H9 (cell line): ENCODE measurements around the gene TMEM178B. TPM values are rescaled to one million over a fixed set of nuclear protein-coding genes. Genes with fewer than 3 reads are reported as not detected.

Experiments used
- DNase-seq: peaks from one replicate; pipeline ENCODE4 v3.0.0-alpha.2; 2017
- H2AFZ ChIP-seq: one replicate; pipeline ENCODE4 v1.6.1; 2013; ENCODE audit warnings: mild to moderate bottlenecking, low read length, control low read depth, moderate library complexity
- H2AK5ac ChIP-seq: 2 replicates; pipeline ENCODE4 v1.6.1; 2013; ENCODE audit warnings: low read length, control low read depth, mixed read lengths; ENCODE audit not compliant: insufficient read length
- H2BK120ac ChIP-seq: one replicate; pipeline ENCODE4 v1.6.1; 2013; ENCODE audit warnings: low read depth, mild to moderate bottlenecking, low read length, control low read depth, inconsistent platforms; ENCODE audit not compliant: poor library complexity, severe bottlenecking
- H2BK12ac ChIP-seq: 2 replicates; pipeline ENCODE4 v1.6.1; 2013; ENCODE audit warnings: low read length, control low read depth, mixed read lengths, low read depth; ENCODE audit not compliant: insufficient read length
- H2BK15ac ChIP-seq: 2 replicates; pipeline ENCODE4 v1.6.1; 2013; ENCODE audit warnings: low read depth, low read length, control low read depth
- H2BK20ac ChIP-seq: one replicate; pipeline ENCODE4 v1.6.1; 2013; ENCODE audit warnings: low read depth, mild to moderate bottlenecking, low read length, control low read depth, inconsistent platforms; ENCODE audit not compliant: poor library complexity, severe bottlenecking
- H2BK5ac ChIP-seq: 2 replicates; pipeline ENCODE4 v1.6.1; 2013; ENCODE audit warnings: low read length, control low read depth, mixed read lengths; ENCODE audit not compliant: insufficient read length
- H3K14ac ChIP-seq: 2 replicates; pipeline ENCODE4 v1.6.1; 2013; ENCODE audit warnings: low read length, control low read depth; ENCODE audit not compliant: insufficient read depth
- H3K18ac ChIP-seq: 2 replicates; pipeline ENCODE4 v1.6.1; 2013; ENCODE audit warnings: low read depth, mild to moderate bottlenecking, mixed read lengths, low read length, control low read depth; ENCODE audit not compliant: insufficient read length
- H3K23ac ChIP-seq: 2 replicates; pipeline ENCODE4 v1.6.1; 2013; ENCODE audit warnings: low read length, control low read depth, mixed read lengths, low read depth; ENCODE audit not compliant: insufficient read length
- H3K23me2 ChIP-seq: 2 replicates; pipeline ENCODE4 v1.6.1; 2013; ENCODE audit warnings: low read depth, mild to moderate bottlenecking, mixed read lengths, low read length, control low read depth; ENCODE audit not compliant: insufficient read length, poor library complexity, severe bottlenecking
- H3K27ac ChIP-seq: 2 replicates; pipeline ENCODE4 v1.5.1; 2013; ENCODE audit warnings: low read length, control low read depth, mixed read lengths, low read depth; ENCODE audit not compliant: insufficient read length
- H3K27me3 ChIP-seq: 2 replicates; pipeline ENCODE4 v1.6.1; 2013; ENCODE audit warnings: low read length, control low read depth, inconsistent platforms; ENCODE audit not compliant: insufficient read depth
- H3K4ac ChIP-seq: 2 replicates; pipeline ENCODE4 v1.6.1; 2013; ENCODE audit warnings: low read depth, mild to moderate bottlenecking, control low read depth, inconsistent platforms, low read length, moderate library complexity
- H3K4me1 ChIP-seq: 2 replicates; pipeline ENCODE4 v1.6.1; 2013; ENCODE audit warnings: low read length, control low read depth, inconsistent platforms; ENCODE audit not compliant: insufficient read depth
- H3K4me2 ChIP-seq: 2 replicates; pipeline ENCODE4 v1.6.1; 2013; ENCODE audit warnings: low read length, control low read depth, mixed read lengths; ENCODE audit not compliant: insufficient read length, insufficient read depth
- H3K56ac ChIP-seq: 2 replicates; pipeline ENCODE4 v1.6.1; 2013; ENCODE audit warnings: low read depth, mild to moderate bottlenecking, mixed read lengths, low read length, control low read depth; ENCODE audit not compliant: insufficient read length
- H3K79me1 ChIP-seq: 2 replicates; pipeline ENCODE4 v1.6.1; 2013; ENCODE audit warnings: low read depth, mild to moderate bottlenecking, moderate library complexity, low read length, control low read depth, inconsistent platforms; ENCODE audit not compliant: insufficient read depth, poor library complexity, severe bottlenecking
- H3K79me2 ChIP-seq: 2 replicates; pipeline ENCODE4 v1.6.1; 2013; ENCODE audit warnings: low read length, control low read depth, inconsistent platforms; ENCODE audit not compliant: insufficient read depth
- H3K9ac ChIP-seq: 2 replicates; pipeline ENCODE4 v1.6.1; 2013; ENCODE audit warnings: low read length, control low read depth, mixed read lengths; ENCODE audit not compliant: insufficient read length; ENCODE audit errors: extremely low read depth
- H3K9me3 ChIP-seq: one replicate; pipeline ENCODE4 v1.6.1; 2013; ENCODE audit warnings: low read depth, low read length, inconsistent platforms; ENCODE audit not compliant: control insufficient read depth
- H3T11ph ChIP-seq: one replicate; pipeline ENCODE4 v1.6.1; 2013; ENCODE audit warnings: mild to moderate bottlenecking, low read length, control low read depth, inconsistent platforms
- H4K20me1 ChIP-seq: one replicate; pipeline ENCODE4 v1.6.1; 2013; ENCODE audit not compliant: control insufficient read depth, insufficient read length, insufficient read depth
- H4K5ac ChIP-seq: 2 replicates; pipeline ENCODE4 v1.6.1; 2013; ENCODE audit warnings: low read depth, mild to moderate bottlenecking, mixed read lengths, low read length, control low read depth; ENCODE audit not compliant: insufficient read length
- H4K8ac ChIP-seq: replicated peaks from 2 replicates; pipeline ENCODE4 v1.6.1; 2013; ENCODE audit warnings: low read length, control low read depth, mixed read lengths, low read depth; ENCODE audit not compliant: insufficient read length
- H4K91ac ChIP-seq: 2 replicates; pipeline ENCODE4 v1.6.1; 2013; ENCODE audit warnings: low read depth, mild to moderate bottlenecking, moderate library complexity, mixed read lengths, low read length, control low read depth; ENCODE audit not compliant: insufficient read length
- H3K27ac Mint-ChIP-seq, 3 experiments: 2 replicates in 2 of 3; 3 replicates in 1 of 3; pipeline ENCODE4 v1.8.0; 2020 to 2021; ENCODE audit warnings: mixed read lengths in 3 of 3, mild to moderate bottlenecking in 1 of 3, moderate library complexity in 1 of 3
- H3K27me3 Mint-ChIP-seq: 2 replicates; pipeline ENCODE4 v1.8.0; 2021; ENCODE audit warnings: low read depth, mild to moderate bottlenecking, moderate library complexity, mixed read lengths
- H3K36me3 Mint-ChIP-seq, 3 experiments: 2 replicates in 2 of 3; 3 replicates in 1 of 3; pipeline ENCODE4 v1.8.0; 2020 to 2021; ENCODE audit warnings: low read depth in 3 of 3, mixed read lengths in 3 of 3; ENCODE audit not compliant: insufficient read depth in 1 of 3
- H3K4me1 Mint-ChIP-seq, 2 experiments: 2 replicates each; pipeline ENCODE4 v1.8.0; 2020; ENCODE audit warnings: mixed read lengths in 2 of 2
- H3K4me3 Mint-ChIP-seq, 2 experiments: 2 replicates in 1 of 2; 3 replicates in 1 of 2; pipeline ENCODE4 v1.8.0; 2020 to 2021; ENCODE audit warnings: mild to moderate bottlenecking in 2 of 2, mixed read lengths in 2 of 2, moderate library complexity in 1 of 2
- H3K9me3 Mint-ChIP-seq, 2 experiments: 2 replicates in 1 of 2; 3 replicates in 1 of 2; pipeline ENCODE4 v1.8.0; 2020; ENCODE audit warnings: mild to moderate bottlenecking in 2 of 2, mixed read lengths in 2 of 2, moderate library complexity in 1 of 2
- CTCF ChIP-seq: fragments of 200-600 bp; sonication (generic); conservative IDR thresholded peaks from 3 replicates; pipeline ENCODE4 v1.8.0; 2021; ENCODE audit warnings: antibody characterized with exemption, mild to moderate bottlenecking
- WGBS: extraction: QIAGEN DNeasy Blood & Tissue Kit; methylation state at CpG from one replicate; pipeline ENCODE4 v1.1.7; 2013; ENCODE audit warnings: missing lambda C conversion rate, low lambda C conversion rate, mixed read lengths; ENCODE audit not compliant: insufficient read length; ENCODE audit errors: extremely low coverage; 5-methylcytosine and 5-hydroxymethylcytosine counted together
- total RNA-seq: library from RNA; stranded (reverse); gene quantifications from 2 replicates; pipeline ENCODE4 v1.2.1, GENCODE V29; 2021

The TMEM178B gene
- total RNA-seq, 1 experiment from 2014 or later: 11.3 TPM

DNA sequence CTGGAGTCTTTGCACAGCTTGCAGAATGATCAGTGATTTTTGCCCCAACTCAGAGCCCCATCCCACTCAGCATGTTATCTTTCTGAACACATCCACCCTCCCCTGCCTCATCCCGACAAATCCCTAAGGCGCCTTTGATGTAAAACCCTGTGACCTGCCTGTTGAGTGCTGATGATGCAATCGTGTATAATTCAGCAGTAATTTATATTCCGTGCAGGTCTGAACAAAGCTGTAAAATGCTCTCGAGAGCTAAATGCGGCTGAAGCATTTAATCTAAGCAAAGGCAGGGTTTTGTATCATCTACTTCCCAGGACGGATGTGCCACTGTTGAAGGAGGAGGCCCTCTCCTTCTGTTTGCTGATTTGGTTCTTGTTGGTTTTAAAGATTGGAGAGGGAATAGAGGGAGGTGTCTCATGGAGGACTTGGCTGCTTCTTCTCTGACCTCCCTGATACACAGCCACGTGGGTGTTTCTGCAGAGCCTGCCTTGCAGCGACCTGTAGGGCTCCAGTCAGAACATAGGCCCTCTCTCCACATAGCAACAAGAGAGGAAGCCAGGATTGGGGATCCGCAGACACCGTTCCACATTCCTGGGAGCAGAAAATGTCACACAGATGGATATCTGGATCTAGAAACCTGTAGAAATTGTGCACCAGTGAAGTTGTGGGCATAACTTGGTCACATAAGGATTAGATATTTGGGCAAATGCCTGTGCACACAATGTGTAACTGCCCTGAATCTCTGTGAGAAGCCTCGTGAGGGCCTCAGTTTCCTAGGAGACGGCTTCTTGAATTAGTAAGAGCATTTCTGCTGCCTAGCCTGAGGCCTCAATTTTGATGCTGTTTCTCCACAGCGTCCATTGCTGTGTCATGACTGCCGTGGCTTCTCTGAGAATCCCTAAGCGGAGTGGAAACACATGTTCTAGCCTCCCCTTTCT, 387.2 kb downstream of the TMEM178B start:
- no peak overlapping the region for H2AK5ac ChIP-seq
- no peaks in the 10 kb centered on the region for H3K79me1 ChIP-seq
- H3K4me1 ChIP-seq: 0 out of 2 replicates have a peak, but pooled peaks cover 2% of the 10 kb centered on the region
- no peak overlapping the region for H3K4me2 ChIP-seq
- no CpG with 5 or more reads among the region's 16 CpGs for WGBS
- H3K9me3 ChIP-seq: no peaks in the 10 kb centered on the region
- no peaks in the 10 kb centered on the region for H4K20me1 ChIP-seq
- no peak overlapping the region; the same call in 1 of the 2 replicates for H3K14ac ChIP-seq
- Mint-ChIP-seq H3K9me3 (no peaks in the 10 kb centered on the region; a peak in 1 of 5 replicates), H3K4me1 (peaks cover 3 to 7% of the 10 kb centered on the region in 2 experiments), H3K4me3 (no peak overlapping the region), H3K36me3 (peaks cover 0 to 2% (median 0%) of the 10 kb centered on the region in 3 experiments; a peak in 1 of 7 replicates), H3K27me3 (peaks cover 2% of the 10 kb centered on the region), H3K27ac (peak overlapping the region in 2 of 3 experiments; percentile 36 to 58; a peak in 2 of 7 replicates)
- H4K8ac ChIP-seq: no peak overlapping the region
- no peak overlapping the region for H2BK15ac ChIP-seq
- TF ChIP-seq CTCF: no peak
- H3K56ac ChIP-seq: no peak overlapping the region
- no peak overlapping the region for H3T11ph ChIP-seq
- H2BK12ac ChIP-seq: no peak overlapping the region
- H4K91ac ChIP-seq: no peak overlapping the region
- no peak overlapping the region for H3K18ac ChIP-seq
- H4K5ac ChIP-seq: no peak overlapping the region
- H3K27ac ChIP-seq: no peak overlapping the region
- no peak overlapping the region for H2BK5ac ChIP-seq
- no peaks in the 10 kb centered on the region for H3K79me2 ChIP-seq
- no peak overlapping the region for H2AFZ ChIP-seq
- H3K23me2 ChIP-seq: no peaks in the 10 kb centered on the region
- no peak overlapping the region for H2BK20ac ChIP-seq
- H3K4ac ChIP-seq: no peak overlapping the region
- DNase-seq: no peak
- no peaks in the 10 kb centered on the region for H3K27me3 ChIP-seq
- H2BK120ac ChIP-seq: no peak overlapping the region
- no peak overlapping the region for H3K23ac ChIP-seq
- no peak overlapping the region for H3K9ac ChIP-seq
